ENCODE data around the gene MSL3.

Gene MSL3

GRCh38 chrX:11778230-11778629 is 20.2 kb downstream of the MSL3 start:
- TF ChIP-seq CTCF (IDR thresholded peaks at IDR 0.05; ENCODE audit: low read depth, low read length) (no peak), EZH2phosphoT487 (IDR thresholded peaks at IDR 0.05; ENCODE audit: low read depth) (no peak)
- Histone ChIP-seq H3K9ac (ENCODE audit: low read length) (no peak overlapping the region), H3K4me1 (ENCODE audit: low read length) (no peaks in the 10 kb centered on the region), H3K79me2 (ENCODE audit: low read length) (no peaks in the 10 kb centered on the region), H3K36me3 (replicated peaks; ENCODE audit: low read depth, low read length) (peaks cover 28% of the 10 kb centered on the region), H3K27me3 (ENCODE audit: low read depth, low read length) (no peaks in the 10 kb centered on the region), H2AFZ (ENCODE audit: low read depth, low read length) (no peak overlapping the region), H3K4me3 (ENCODE audit: low read length) (no peak overlapping the region), H3K9me3 (ENCODE audit: insufficient read depth, low read length) (no peaks in the 10 kb centered on the region), H3K4me2 (ENCODE audit: low read length) (no peak overlapping the region), H4K20me1 (ENCODE audit: insufficient read depth, low read length) (no peaks in the 10 kb centered on the region), H3K27ac (ENCODE audit: low read length) (no peak overlapping the region)

- Histone ChIP-seq H3K9me3 (ENCODE audit: insufficient read depth, low read length) (no peaks in the 10 kb centered on the region), H2AFZ (ENCODE audit: low read depth, low read length) (no peak overlapping the region), H3K4me1 (ENCODE audit: low read length) (no peaks in the 10 kb centered on the region), H3K4me3 (ENCODE audit: low read length) (no peak overlapping the region), H4K20me1 (ENCODE audit: insufficient read depth, low read length) (no peaks in the 10 kb centered on the region), H3K79me2 (ENCODE audit: low read length) (no peaks in the 10 kb centered on the region), H3K27me3 (ENCODE audit: low read depth, low read length) (no peaks in the 10 kb centered on the region), H3K36me3 (replicated peaks; ENCODE audit: low read depth, low read length) (peaks cover 7% of the 10 kb centered on the region), H3K9ac (ENCODE audit: low read length) (no peak overlapping the region), H3K4me2 (ENCODE audit: low read length) (no peak overlapping the region), H3K27ac (ENCODE audit: low read length) (no peak overlapping the region)
- TF ChIP-seq CTCF (IDR thresholded peaks at IDR 0.05; ENCODE audit: low read depth, low read length) (no peak), EZH2phosphoT487 (IDR thresholded peaks at IDR 0.05; ENCODE audit: low read depth) (no peak)
These were observed 23.1 kb downstream of the MSL3 start for GRCh38 chrX:11781133-11781532.

- Histone ChIP-seq H3K27ac (ENCODE audit: low read length) (no peak overlapping the region), H3K36me3 (replicated peaks; ENCODE audit: low read depth, low read length) (peaks cover 4% of the 10 kb centered on the region), H3K9me3 (ENCODE audit: insufficient read depth, low read length) (no peaks in the 10 kb centered on the region), H2AFZ (ENCODE audit: low read depth, low read length) (no peak overlapping the region), H4K20me1 (ENCODE audit: insufficient read depth, low read length) (no peaks in the 10 kb centered on the region), H3K79me2 (ENCODE audit: low read length) (no peaks in the 10 kb centered on the region), H3K4me3 (ENCODE audit: low read length) (no peak overlapping the region), H3K27me3 (ENCODE audit: low read depth, low read length) (no peaks in the 10 kb centered on the region), H3K4me2 (ENCODE audit: low read length) (no peak overlapping the region), H3K9ac (ENCODE audit: low read length) (no peak overlapping the region), H3K4me1 (ENCODE audit: low read length) (no peaks in the 10 kb centered on the region)
- TF ChIP-seq EZH2phosphoT487 (IDR thresholded peaks at IDR 0.05; ENCODE audit: low read depth) (no peak), CTCF (IDR thresholded peaks at IDR 0.05; ENCODE audit: low read depth, low read length) (no peak)
These were observed 23.8 kb downstream of the MSL3 start for GRCh38 chrX:11781734-11782370.

- Histone ChIP-seq H3K27me3 (ENCODE audit: low read depth, low read length) (no peaks in the 10 kb centered on the region), H3K4me3 (ENCODE audit: low read length) (no peak overlapping the region), H3K36me3 (replicated peaks; ENCODE audit: low read depth, low read length) (no peaks in the 10 kb centered on the region), H3K9me3 (ENCODE audit: insufficient read depth, low read length) (no peaks in the 10 kb centered on the region), H3K4me1 (ENCODE audit: low read length) (peaks cover 17% of the 10 kb centered on the region), H3K27ac (ENCODE audit: low read length) (no peak overlapping the region), H3K9ac (ENCODE audit: low read length) (no peak overlapping the region), H2AFZ (ENCODE audit: low read depth, low read length) (no peak overlapping the region), H3K4me2 (ENCODE audit: low read length) (no peak overlapping the region), H3K79me2 (ENCODE audit: low read length) (no peaks in the 10 kb centered on the region), H4K20me1 (ENCODE audit: insufficient read depth, low read length) (no peaks in the 10 kb centered on the region)
- TF ChIP-seq CTCF (IDR thresholded peaks at IDR 0.05; ENCODE audit: low read depth, low read length) (no peak), EZH2phosphoT487 (IDR thresholded peaks at IDR 0.05; ENCODE audit: low read depth) (no peak)
These were observed 26.5 kb downstream of the MSL3 start for GRCh38 chrX:11784543-11784942.

Data from OCI-LY3 (cell line).